IMR-90 (cell line): Measurements from ENCODE around the gene PANK4. TPM values are rescaled to one million over a fixed set of nuclear protein-coding genes. Genes with fewer than 3 reads are reported as not detected.

Source experiments
- ATAC-seq: fragments of 200-7000 bp; cut with Tn5 transposase; 2 replicates; pipeline ENCODE4 v1.9.1; 2020; ENCODE audit warnings: low read depth, mild to moderate bottlenecking, moderate library complexity
- BruUV-seq: library from RNA; stranded (reverse); fragments of 400-500 nt; replicated peaks from 2 replicates; lab custom pipeline; 2021; lab: Mats Ljungman, UMichigan
- CTCF ChIA-PET: fragments of 300-600 bp; formaldehyde crosslinking; extraction: SDS; loops from one replicate; lab custom pipeline; 2021; ENCODE audit warnings: antibody characterized with exemption; lab: Yijun Ruan, JAX
- POLR2A ChIA-PET: fragments of 300-600 bp; sonication (Branson Sonifier 250); formaldehyde crosslinking; loops from one replicate; lab custom pipeline; 2022; ENCODE audit warnings: antibody characterized with exemption; ENCODE audit not compliant: unreplicated experiment; lab: Charles Lee
- DNase-seq: peaks from one replicate; pipeline ENCODE4 v3.0.0; 2013
- H2AFZ ChIP-seq: replicated peaks from 2 replicates; pipeline ENCODE3; 2013; ENCODE audit warnings: low read length, mild to moderate bottlenecking; ENCODE audit not compliant: poor library complexity
- H2AK5ac ChIP-seq: 2 replicates; pipeline ENCODE4 v1.6.1; 2013; ENCODE audit warnings: low read depth, low read length, inconsistent platforms
- H2AK9ac ChIP-seq: replicated peaks from 2 replicates; pipeline ENCODE3; 2013; ENCODE audit warnings: mild to moderate bottlenecking, low read depth, low read length, moderate library complexity; ENCODE audit not compliant: poor library complexity
- H2BK120ac ChIP-seq: 2 replicates; pipeline ENCODE4 v1.6.1; 2013; ENCODE audit warnings: low read depth, low read length, inconsistent platforms
- H2BK15ac ChIP-seq: 3 replicates; pipeline ENCODE4 v1.6.1; 2013; ENCODE audit warnings: low read depth, low read length, inconsistent platforms
- H2BK20ac ChIP-seq: 2 replicates; pipeline ENCODE4 v1.6.1; 2013; ENCODE audit warnings: low read depth, mild to moderate bottlenecking, inconsistent platforms, low read length, moderate library complexity
- H2BK5ac ChIP-seq: 2 replicates; pipeline ENCODE4 v1.6.1; 2013; ENCODE audit warnings: mild to moderate bottlenecking, low read depth, low read length, inconsistent platforms; ENCODE audit not compliant: poor library complexity, severe bottlenecking
- H3K14ac ChIP-seq: replicated peaks from 2 replicates; pipeline ENCODE4 v1.6.1; 2013; ENCODE audit warnings: low read depth, low read length, inconsistent platforms
- H3K18ac ChIP-seq: 2 replicates; pipeline ENCODE4 v1.6.1; 2013; ENCODE audit warnings: low read depth, low read length, control low read depth
- H3K23ac ChIP-seq: 2 replicates; pipeline ENCODE4 v1.6.1; 2013; ENCODE audit warnings: low read depth, low read length, inconsistent platforms
- H3K27ac ChIP-seq: 2 replicates; pipeline ENCODE4 v1.5.1; 2013; ENCODE audit warnings: mild to moderate bottlenecking, control low read depth, low read length; ENCODE audit not compliant: insufficient read depth
- H3K27me3 ChIP-seq: 2 replicates; pipeline ENCODE4 v1.6.1; 2013; ENCODE audit warnings: low read length; ENCODE audit not compliant: control insufficient read depth, insufficient read depth
- H3K36me3 ChIP-seq: 2 replicates; pipeline ENCODE4 v1.6.1; 2013; ENCODE audit warnings: low read length, mixed read lengths; ENCODE audit not compliant: control insufficient read depth, insufficient read depth
- H3K4ac ChIP-seq: 2 replicates; pipeline ENCODE4 v1.6.1; 2013; ENCODE audit warnings: low read depth, low read length, inconsistent platforms
- H3K4me1 ChIP-seq: 2 replicates; pipeline ENCODE4 v1.6.1; 2013; ENCODE audit warnings: low read length, mixed read lengths; ENCODE audit not compliant: control insufficient read depth, insufficient read depth
- H3K4me2 ChIP-seq: 2 replicates; pipeline ENCODE4 v1.6.1; 2013; ENCODE audit warnings: low read depth, mild to moderate bottlenecking, control low read depth, low read length, moderate library complexity
- H3K4me3 ChIP-seq: 2 replicates; pipeline ENCODE4 v1.5.1; 2013; ENCODE audit warnings: low read depth, mild to moderate bottlenecking, control low read depth, low read length, moderate library complexity; ENCODE audit not compliant: insufficient read depth
- H3K56ac ChIP-seq: 2 replicates; pipeline ENCODE4 v1.6.1; 2013; ENCODE audit warnings: low read length, inconsistent platforms; ENCODE audit not compliant: insufficient read depth; ENCODE audit errors: extremely low read depth
- H3K79me1 ChIP-seq, 2 experiments: 2 replicates each; pipeline ENCODE4 v1.6.1; 2013; ENCODE audit warnings: low read length in 2 of 2, inconsistent platforms in 1 of 2, low read depth in 1 of 2
- H3K9ac ChIP-seq: 2 replicates; pipeline ENCODE4 v1.6.1; 2013; ENCODE audit warnings: low read depth, low read length, control low read depth
- H3K9me1 ChIP-seq: 2 replicates; pipeline ENCODE4 v1.6.1; 2013; ENCODE audit warnings: low read length, inconsistent platforms; ENCODE audit not compliant: insufficient read depth
- H3K9me3 ChIP-seq: 2 replicates; pipeline ENCODE4 v1.6.1; 2013; ENCODE audit warnings: low read length; ENCODE audit not compliant: control insufficient read depth, insufficient read depth
- H4K20me1 ChIP-seq: 2 replicates; pipeline ENCODE4 v1.6.1; 2013; ENCODE audit warnings: low read length, inconsistent platforms; ENCODE audit not compliant: insufficient read depth
- H4K5ac ChIP-seq: 2 replicates; pipeline ENCODE4 v1.6.1; 2013; ENCODE audit warnings: mild to moderate bottlenecking, low read depth, low read length, control low read depth
- H4K8ac ChIP-seq, 2 experiments: 2 replicates each; pipeline ENCODE4 v1.6.1; 2013; ENCODE audit warnings: low read depth in 2 of 2, low read length in 2 of 2, control low read depth in 1 of 2, inconsistent platforms in 1 of 2
- H4K91ac ChIP-seq: 2 replicates; pipeline ENCODE4 v1.6.1; 2013; ENCODE audit warnings: low read depth, low read length, inconsistent platforms; ENCODE audit not compliant: insufficient read depth
- FOS ChIP-seq: fragments of 150-350 bp; IDR thresholded peaks from 2 replicates; pipeline ENCODE4 v1.6.1; 2016; ENCODE audit warnings: low read depth, low read length
- MXI1 ChIP-seq: IDR thresholded peaks from 2 replicates; pipeline ENCODE4 v1.6.1; 2012; ENCODE audit warnings: low read depth, mild to moderate bottlenecking, low read length, moderate library complexity, borderline replicate concordance
- NFE2L2 ChIP-seq: fragments of 150-350 bp; IDR thresholded peaks from 2 replicates; pipeline ENCODE4 v1.6.1; 2016; ENCODE audit warnings: low read depth, mild to moderate bottlenecking, low read length
- POLR2A ChIP-seq: IDR thresholded peaks from 2 replicates; pipeline ENCODE4 v1.6.1; 2012; ENCODE audit warnings: mild to moderate bottlenecking, low read depth, low read length
- WGBS, 2 experiments: methylation state at CpG; one replicate each; pipeline versions ENCODE4 v1.1.5 to v1.1.7; 2013; ENCODE audit warnings: missing lambda C conversion rate in 2 of 2; ENCODE audit not compliant: insufficient read length in 1 of 2; ENCODE audit errors: extremely low coverage in 2 of 2; 5-methylcytosine and 5-hydroxymethylcytosine counted together
- dilution Hi-C: fragments of 300-500 bp; cut with HindIII; formaldehyde crosslinking; loops from one replicate; pipeline ENCODE4 v1.14.3; 2018; ENCODE audit warnings: low sequenced_read_pairs; ENCODE audit not compliant: unreplicated experiment
- in situ Hi-C: fragments of 300-500 bp; cut with MboI; formaldehyde crosslinking; loops from 3 replicates; pipeline ENCODE4 v1.14.3; 2019; ENCODE audit warnings: low sequenced_read_pairs, inconsistent platforms, mixed read lengths
- intact Hi-C: fragments of 100-400 bp; cut with micrococcal nuclease; formaldehyde crosslinking; loops from 2 replicates; pipeline ENCODE4 v1.10.0; 2022
- polyA plus RNA-seq, 3 experiments: library from polyadenylated mRNA; depleted of rRNA; stranded (reverse); fragments of >200 nt; gene quantifications; 2 replicates each; pipeline ENCODE4 v1.2.3, GENCODE V29; 2012; ENCODE audit warnings: low replicate concordance in 1 of 3
- total RNA-seq: library from RNA; depleted of rRNA; stranded (reverse); fragments of >200 nt; gene quantifications from 2 replicates; pipeline ENCODE4 v1.2.3, GENCODE V29; 2012
- TF ChIP-seq, protein P1 (sequence below): conservative IDR thresholded peaks from 2 replicates; pipeline ENCODE4 v1.5.1; 2012; ENCODE audit warnings: mild to moderate bottlenecking, low read depth, low read length, improper control_type of control experiment

Gene PANK4
- total and polyA plus RNA-seq, 2 of the 4 experiments (the other 2 are of a cell fraction), result 14.0 to 18.5 TPM

DNA sequence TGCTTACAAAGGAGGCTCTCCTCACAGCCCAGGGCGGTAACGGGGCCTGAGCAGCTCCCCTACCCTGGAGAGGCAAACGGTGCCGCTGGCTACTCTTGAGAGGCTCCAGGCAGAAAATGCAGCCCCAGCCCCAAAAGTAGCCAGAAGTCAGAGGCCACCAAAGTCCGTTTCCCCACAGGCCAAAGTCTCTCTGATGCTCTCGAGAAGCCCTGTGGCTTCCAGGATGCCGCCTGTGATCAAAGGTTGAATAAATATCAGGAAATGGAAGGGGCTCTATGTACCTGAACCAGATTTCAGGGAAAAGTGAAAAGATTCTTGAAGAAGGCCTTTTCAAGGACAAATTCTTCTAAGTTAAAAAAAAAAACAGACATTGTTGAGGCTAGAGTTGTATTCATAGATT lies 4.2 kb downstream of the PANK4 start (continued):
- TF ChIP-seq MXI1, result no peak
- TF ChIP-seq, protein P1, sequence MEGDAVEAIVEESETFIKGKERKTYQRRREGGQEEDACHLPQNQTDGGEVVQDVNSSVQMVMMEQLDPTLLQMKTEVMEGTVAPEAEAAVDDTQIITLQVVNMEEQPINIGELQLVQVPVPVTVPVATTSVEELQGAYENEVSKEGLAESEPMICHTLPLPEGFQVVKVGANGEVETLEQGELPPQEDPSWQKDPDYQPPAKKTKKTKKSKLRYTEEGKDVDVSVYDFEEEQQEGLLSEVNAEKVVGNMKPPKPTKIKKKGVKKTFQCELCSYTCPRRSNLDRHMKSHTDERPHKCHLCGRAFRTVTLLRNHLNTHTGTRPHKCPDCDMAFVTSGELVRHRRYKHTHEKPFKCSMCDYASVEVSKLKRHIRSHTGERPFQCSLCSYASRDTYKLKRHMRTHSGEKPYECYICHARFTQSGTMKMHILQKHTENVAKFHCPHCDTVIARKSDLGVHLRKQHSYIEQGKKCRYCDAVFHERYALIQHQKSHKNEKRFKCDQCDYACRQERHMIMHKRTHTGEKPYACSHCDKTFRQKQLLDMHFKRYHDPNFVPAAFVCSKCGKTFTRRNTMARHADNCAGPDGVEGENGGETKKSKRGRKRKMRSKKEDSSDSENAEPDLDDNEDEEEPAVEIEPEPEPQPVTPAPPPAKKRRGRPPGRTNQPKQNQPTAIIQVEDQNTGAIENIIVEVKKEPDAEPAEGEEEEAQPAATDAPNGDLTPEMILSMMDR, result no peak

DNA sequence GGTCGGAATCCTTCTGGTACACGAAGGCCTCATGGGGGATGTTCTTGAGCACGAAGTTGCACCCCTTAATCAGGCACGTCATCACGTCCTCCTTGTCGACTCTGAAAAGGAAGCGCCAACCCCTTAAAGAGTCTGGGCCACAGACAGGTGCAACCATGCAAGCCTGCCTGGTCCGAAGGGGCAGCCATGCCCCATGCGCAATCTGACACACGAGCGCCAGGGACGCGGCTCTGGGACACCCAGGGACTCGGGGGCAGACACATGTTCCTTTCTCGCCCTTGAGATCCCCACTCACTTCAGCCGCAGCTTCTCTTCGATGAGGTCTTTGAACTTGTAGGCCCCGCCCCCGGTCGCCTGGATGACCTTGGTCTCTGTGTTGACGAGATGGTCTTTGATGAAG lies 5.6 kb downstream of the PANK4 start:
- Histone ChIP-seq H2BK20ac (no peak overlapping the region), H3K4ac (no peak overlapping the region), H3K4me1 (peaks cover 21% of the 10 kb centered on the region), H3K27me3 (no peaks in the 10 kb centered on the region), H3K18ac (no peak overlapping the region), H2AFZ (no peak overlapping the region), H4K5ac (no peak overlapping the region), H2AK9ac (no peak overlapping the region), H3K14ac (no peak overlapping the region), H2BK15ac (no peak overlapping the region), H3K9ac (no peak overlapping the region), H2AK5ac (no peak overlapping the region), H2BK5ac (no peak overlapping the region), H4K20me1 (peaks cover 46% of the 10 kb centered on the region), H3K23ac (no peak overlapping the region), H3K4me2 (no peak overlapping the region), H3K56ac (no peak overlapping the region), H3K9me1 (peaks cover 13% of the 10 kb centered on the region), H3K36me3 (peaks cover 51% of the 10 kb centered on the region), H4K91ac (no peak overlapping the region), H3K9me3 (no peaks in the 10 kb centered on the region), H4K8ac (no peak overlapping the region), H3K27ac (no peak overlapping the region), H2BK120ac (no peak overlapping the region), H3K79me1 (peaks cover 7 to 49% of the 10 kb centered on the region in 2 experiments), H3K4me3 (no peak overlapping the region)
- TF ChIP-seq MXI1 (no peak), POLR2A (no peak), FOS (no peak), NFE2L2 (no peak)
- ChIA-PET CTCF (no interaction called here), POLR2A (no interaction called here)
- no TSS peak for BruUV-seq
- in situ Hi-C loops (no loop called here), intact Hi-C loops (no loop called here), dilution Hi-C loops (no loop called here)
- no peak for DNase-seq
- ATAC-seq, result no peak
- 95% methylated on average over 14 of the region's 21 CpGs; no CpG with 5 or more reads in 1 of the 2 experiments for WGBS, 2 experiments
